BLaER1 (cell line): ENCODE data around the gene GP1BB.
A peak's percentile ranks its signal among the peaks of the same experiment; 100 is the strongest.

ENCODE experiments used
- H3K27ac ChIP-seq: shearing (Covaris generic); formaldehyde crosslinking; 2 replicates; pipeline ENCODE4 v1.8.1; 2022
- H3K27me3 ChIP-seq: shearing (Covaris generic); formaldehyde crosslinking; 2 replicates; pipeline ENCODE4 v1.8.1; 2022
- H3K36me3 ChIP-seq: shearing (Covaris generic); formaldehyde crosslinking; 2 replicates; pipeline ENCODE4 v1.8.1; 2022
- H3K4me1 ChIP-seq: shearing (Covaris generic); formaldehyde crosslinking; 2 replicates; pipeline ENCODE4 v1.8.1; 2022
- H3K4me2 ChIP-seq: shearing (Covaris generic); formaldehyde crosslinking; 2 replicates; pipeline ENCODE4 v1.8.1; 2022
- H3K4me3 ChIP-seq: shearing (Covaris generic); formaldehyde crosslinking; 2 replicates; pipeline ENCODE4 v1.8.1; 2022
- H3K9ac ChIP-seq: shearing (Covaris generic); formaldehyde crosslinking; 2 replicates; pipeline ENCODE4 v1.8.1; 2022
- H3K9me3 ChIP-seq: shearing (Covaris generic); formaldehyde crosslinking; 2 replicates; pipeline ENCODE4 v1.8.1; 2022
- H4K20me1 ChIP-seq: shearing (Covaris generic); formaldehyde crosslinking; 2 replicates; pipeline ENCODE4 v1.8.1; 2022
- Cebpa-rat ChIP-seq: shearing (Covaris generic); IDR thresholded peaks from 2 replicates; pipeline ENCODE4 v1.8.1; 2022

Gene GP1BB

GRCh38 chr22:19759427-19760057, 36.2 kb downstream of the GP1BB start:
- H3K27me3 ChIP-seq = peaks cover 100% of the 10 kb centered on the region
- no peak overlapping the region for H3K9ac ChIP-seq
- peaks cover 91% of the 10 kb centered on the region for H4K20me1 ChIP-seq
- H3K9me3 ChIP-seq = no peaks in the 10 kb centered on the region
- no peak for TF ChIP-seq Cebpa-rat
- H3K27ac ChIP-seq = no peak overlapping the region
- peaks cover 24% of the 10 kb centered on the region for H3K4me1 ChIP-seq
- H3K4me2 ChIP-seq = no peak overlapping the region
- H3K36me3 ChIP-seq = no peaks in the 10 kb centered on the region
- no peak overlapping the region for H3K4me3 ChIP-seq

- H3K9ac ChIP-seq = no peak within 1 kb of the TSS
- no peaks in the 10 kb centered on the region for H3K9me3 ChIP-seq
- peaks cover 100% of the 10 kb centered on the region for H3K27me3 ChIP-seq
- H3K36me3 ChIP-seq = no peaks in the 10 kb centered on the region
- peaks cover 92% of the 10 kb centered on the region for H4K20me1 ChIP-seq
- no peak for TF ChIP-seq Cebpa-rat
- peak within 1 kb of the TSS; percentile 45 for H3K4me2 ChIP-seq
- H3K27ac ChIP-seq = no peak within 1 kb of the TSS
- peak within 1 kb of the TSS; percentile 52 for H3K4me3 ChIP-seq
- H3K4me1 ChIP-seq = peaks cover 31% of the 10 kb centered on the region
Observed at GRCh38 chr22:19760058-19760950, 37.0 kb downstream of the GP1BB start, which contains the start of gene TBX1. Gene TBX1, plus strand, starts transcription at chr22:19760778. Its CDS starts 66 bp downstream, at chr22:19760844.

- H3K27ac ChIP-seq = no peak overlapping the region
- peaks cover 100% of the 10 kb centered on the region for H3K27me3 ChIP-seq
- H3K9me3 ChIP-seq = no peaks in the 10 kb centered on the region
- H3K36me3 ChIP-seq = no peaks in the 10 kb centered on the region
- peak overlapping the region; percentile 52 for H3K4me3 ChIP-seq
- peaks cover 92% of the 10 kb centered on the region for H4K20me1 ChIP-seq
- H3K4me2 ChIP-seq = peak overlapping the region; percentile 45
- H3K4me1 ChIP-seq = peaks cover 37% of the 10 kb centered on the region
- no peak overlapping the region for H3K9ac ChIP-seq
- TF ChIP-seq Cebpa-rat = no peak
Observed at GRCh38 chr22:19760951-19761724, 37.8 kb downstream of the GP1BB start.

- H3K9ac ChIP-seq = no peak overlapping the region
Observed at GRCh38 chr22:19761725-19762567, 38.6 kb downstream of the GP1BB start.

GRCh38 chr22:19762568-19763457, 39.5 kb downstream of the GP1BB start:
- no peaks in the 10 kb centered on the region for H3K9me3 ChIP-seq
- H3K27ac ChIP-seq = no peak overlapping the region
- no peaks in the 10 kb centered on the region for H3K36me3 ChIP-seq
- peaks cover 39% of the 10 kb centered on the region for H3K4me1 ChIP-seq
- H3K4me3 ChIP-seq = no peak overlapping the region
- H4K20me1 ChIP-seq = peaks cover 92% of the 10 kb centered on the region
- H3K27me3 ChIP-seq = peaks cover 100% of the 10 kb centered on the region
- no peak for TF ChIP-seq Cebpa-rat
- H3K4me2 ChIP-seq = no peak overlapping the region
- H3K9ac ChIP-seq = no peak overlapping the region

More at GRCh38 chr22:19761725-19762567, 38.6 kb downstream of the GP1BB start:
- no peak for TF ChIP-seq Cebpa-rat
- peaks cover 37% of the 10 kb centered on the region for H3K4me1 ChIP-seq
- H4K20me1 ChIP-seq = peaks cover 93% of the 10 kb centered on the region
- H3K27ac ChIP-seq = no peak overlapping the region
- no peaks in the 10 kb centered on the region for H3K36me3 ChIP-seq
- H3K9me3 ChIP-seq = no peaks in the 10 kb centered on the region
- no peak overlapping the region for H3K4me2 ChIP-seq
- no peak overlapping the region for H3K4me3 ChIP-seq
- H3K27me3 ChIP-seq = peaks cover 100% of the 10 kb centered on the region

- no peaks in the 10 kb centered on the region for H3K36me3 ChIP-seq
- peaks cover 45% of the 10 kb centered on the region for H3K4me1 ChIP-seq
- no peaks in the 10 kb centered on the region for H3K9me3 ChIP-seq
- no peak overlapping the region for H3K27ac ChIP-seq
- peaks cover 100% of the 10 kb centered on the region for H3K27me3 ChIP-seq
- H4K20me1 ChIP-seq = peaks cover 89% of the 10 kb centered on the region
- no peak overlapping the region for H3K9ac ChIP-seq
- no peak overlapping the region for H3K4me2 ChIP-seq
- H3K4me3 ChIP-seq = no peak overlapping the region
- no peak for TF ChIP-seq Cebpa-rat
Observed at GRCh38 chr22:19763458-19764298, 40.3 kb downstream of the GP1BB start.

- no peak overlapping the region for H3K27ac ChIP-seq
- H3K4me3 ChIP-seq = no peak overlapping the region
- no peak overlapping the region for H3K9ac ChIP-seq
- H3K4me1 ChIP-seq = peaks cover 51% of the 10 kb centered on the region
- H3K4me2 ChIP-seq = no peak overlapping the region
- H3K36me3 ChIP-seq = no peaks in the 10 kb centered on the region
- H4K20me1 ChIP-seq = peaks cover 85% of the 10 kb centered on the region
- no peak for TF ChIP-seq Cebpa-rat
- H3K9me3 ChIP-seq = no peaks in the 10 kb centered on the region
- H3K27me3 ChIP-seq = peaks cover 100% of the 10 kb centered on the region
Observed at GRCh38 chr22:19764299-19764593, 40.9 kb downstream of the GP1BB start.
